ENCODE data around the gene TTC6. TPM values are rescaled to one million over a fixed set of nuclear protein-coding genes. Genes with fewer than 3 reads are reported as not detected.
A peak's percentile ranks its signal among the peaks of the same experiment; 100 is the strongest.
"Not testable (repeated sequence)": the region's sequence is repeated elsewhere in the genome, so short reads cannot be mapped to it uniquely, and the experiment has no call there.

Gene TTC6
- not detected in 2 replicates for total RNA-seq (2014; rRNA removed; shearing (Covaris generic))

DNA sequence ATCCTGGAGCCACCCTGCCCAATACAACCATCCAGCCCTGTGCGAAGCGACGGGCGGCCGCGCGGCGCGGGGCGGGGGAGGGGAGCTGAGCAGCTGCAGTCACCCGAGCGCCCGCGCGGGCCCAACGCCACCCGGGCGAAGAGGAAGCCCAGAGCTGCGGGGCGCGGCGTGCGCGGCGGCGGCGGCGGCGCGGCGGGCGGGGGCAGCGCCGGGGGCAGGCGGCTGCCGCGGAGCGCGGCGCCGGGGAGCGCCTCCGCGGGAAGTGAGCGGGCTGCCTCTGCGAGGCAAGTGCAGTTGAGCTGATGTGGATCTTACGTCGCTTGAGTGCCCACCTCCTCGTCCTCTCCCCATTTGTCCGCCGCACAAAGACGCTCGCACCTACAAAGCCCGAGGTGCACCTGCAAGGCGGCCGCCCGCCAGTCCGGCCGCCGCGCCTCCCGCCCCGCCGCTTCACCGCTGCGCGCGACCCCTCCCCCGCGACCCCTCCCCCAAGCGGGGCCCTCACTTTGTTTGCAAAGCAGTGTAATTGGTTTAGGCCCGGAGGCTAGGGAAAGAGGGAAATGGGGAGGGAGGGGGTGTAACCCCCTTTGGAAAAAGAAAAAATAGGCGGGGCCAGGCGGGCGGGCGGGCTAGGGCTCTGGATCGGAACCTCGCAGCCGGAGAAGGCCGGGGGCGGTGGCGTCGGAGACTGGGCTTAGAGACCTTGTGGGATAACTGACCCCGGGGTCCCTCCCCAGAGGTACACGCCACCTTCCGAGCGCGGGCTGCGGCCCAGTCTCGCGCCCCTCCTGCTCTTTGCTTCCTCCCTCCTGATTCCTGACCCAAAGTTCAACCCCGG lies at the start of gene TTC6, which contains the start of gene FOXA1:
TSS of gene TTC6 (plus strand) at position 659 of the 838 bp plus-strand sequence. CDS start 26,436 bp downstream, outside the sequence.
TSS of gene FOXA1 (minus strand) at position 279 of the 838 bp plus-strand sequence. CDS start at position 2, 277 bp downstream.
- no peak for DNase-seq (ENCODE audit: low read depth)

GRCh38 chr14:37546621-37547447 lies 48.6 kb upstream of the TTC6 start:
- no peak for DNase-seq (ENCODE audit: low read depth)

- DNase-seq (ENCODE audit: low read depth) = peak; percentile 2
Measured at GRCh38 chr14:37550511-37550910, 44.9 kb upstream of the TTC6 start.

DNA sequence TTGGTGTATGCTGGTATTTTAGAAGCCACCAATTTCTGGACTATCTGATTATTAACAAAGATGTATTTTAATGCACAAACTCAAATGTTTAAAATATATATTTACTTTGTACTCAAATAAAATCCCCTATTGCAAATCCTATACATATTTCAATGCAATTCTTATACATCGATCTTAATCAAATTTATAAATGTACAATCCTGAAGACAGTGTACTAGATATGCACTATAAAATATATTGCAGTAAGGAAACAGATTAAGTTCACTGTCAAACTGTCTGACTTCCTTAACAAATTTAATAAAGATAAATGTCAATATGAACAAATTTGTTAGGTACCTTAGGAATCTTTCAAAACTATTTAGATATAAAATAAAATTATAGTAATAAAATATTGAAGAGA lies 44.3 kb upstream of the TTC6 start:
- DNase-seq (ENCODE audit: low read depth) = no peak

GRCh38 chr14:37553935-37554550 lies 41.4 kb upstream of the TTC6 start:
- no peak for DNase-seq (ENCODE audit: low read depth)

DNA sequence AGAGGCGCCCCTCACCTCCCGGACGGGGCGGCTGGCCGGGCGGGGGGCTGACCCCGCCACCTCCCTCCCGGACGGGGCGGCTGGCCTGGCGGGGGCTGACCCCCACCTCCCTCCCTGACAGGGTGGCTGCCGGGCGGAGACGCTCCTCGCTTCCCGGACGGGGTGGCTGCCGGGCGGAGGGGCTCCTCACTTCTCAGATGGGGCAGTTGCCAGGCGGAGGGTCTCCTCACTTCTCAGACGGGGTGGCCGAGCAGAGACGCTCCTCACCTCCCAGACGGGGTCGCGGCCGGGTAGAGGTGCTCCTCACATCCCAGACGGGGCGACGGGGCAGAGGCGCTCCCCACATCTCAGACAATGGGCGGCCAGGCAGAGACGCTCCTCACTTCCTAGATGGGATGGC lies 39.8 kb upstream of the TTC6 start:
- not testable (repeated sequence) for DNase-seq (ENCODE audit: low read depth)

- no peak for DNase-seq (ENCODE audit: low read depth)
Measured at GRCh38 chr14:37558740-37559139, 36.7 kb upstream of the TTC6 start.

DNA sequence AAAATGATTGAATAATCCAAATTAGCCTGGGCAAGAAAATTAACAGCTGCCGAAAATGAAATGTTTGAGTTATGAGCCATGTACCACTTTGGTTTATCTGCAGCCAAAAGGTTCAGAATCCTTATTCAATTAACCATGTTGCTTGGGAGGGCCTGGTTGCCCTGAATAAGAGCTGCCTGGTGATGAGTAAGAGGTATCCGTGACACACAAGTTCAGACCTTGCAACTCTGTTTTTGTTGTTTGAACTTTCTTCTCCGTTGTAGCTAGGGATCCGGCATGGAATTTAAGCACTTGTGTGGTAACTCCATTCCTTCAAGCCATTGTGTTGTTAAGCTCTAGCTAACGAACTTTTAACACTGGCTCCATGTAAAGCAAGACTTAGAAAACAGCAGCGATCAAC lies 36.0 kb upstream of the TTC6 start:
- DNase-seq (ENCODE audit: low read depth) = peak; percentile 4

GRCh38 chr14:37563189-37563588 lies 32.2 kb upstream of the TTC6 start:
- DNase-seq (ENCODE audit: low read depth) = no peak

- no peak for DNase-seq (ENCODE audit: low read depth)
Measured at GRCh38 chr14:37565550-37565949, 29.9 kb upstream of the TTC6 start.

DNA sequence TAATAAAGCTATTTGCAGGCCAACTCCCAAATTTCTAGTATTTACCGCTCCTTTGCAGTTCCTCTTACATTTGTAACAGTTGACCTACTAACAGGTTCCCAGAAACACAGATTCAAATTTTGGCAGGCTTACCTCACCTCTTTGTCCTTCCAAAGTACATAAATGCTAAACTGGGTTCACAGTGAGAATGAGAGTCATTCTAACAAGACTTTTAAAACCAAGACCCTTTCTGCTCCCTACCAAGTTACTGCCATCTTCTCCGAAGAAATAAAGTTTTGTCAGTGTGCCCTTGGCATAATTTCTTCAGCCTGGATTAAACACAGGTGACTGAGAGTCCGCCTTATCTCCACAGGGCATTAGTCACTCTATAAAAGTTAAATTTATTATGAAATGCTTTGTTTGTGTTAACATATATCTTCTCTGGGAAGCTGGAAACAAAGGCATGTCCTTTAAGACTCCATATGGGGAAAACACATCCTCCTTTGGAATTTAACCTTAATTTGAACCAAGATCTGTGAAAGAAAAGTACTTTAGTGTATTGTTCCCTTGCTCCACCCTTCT lies 28.5 kb upstream of the TTC6 start:
- peak; percentile 4 for DNase-seq (ENCODE audit: low read depth)

GRCh38 chr14:37569729-37570128 lies 25.7 kb upstream of the TTC6 start:
- DNase-seq (ENCODE audit: low read depth) = no peak

DNA sequence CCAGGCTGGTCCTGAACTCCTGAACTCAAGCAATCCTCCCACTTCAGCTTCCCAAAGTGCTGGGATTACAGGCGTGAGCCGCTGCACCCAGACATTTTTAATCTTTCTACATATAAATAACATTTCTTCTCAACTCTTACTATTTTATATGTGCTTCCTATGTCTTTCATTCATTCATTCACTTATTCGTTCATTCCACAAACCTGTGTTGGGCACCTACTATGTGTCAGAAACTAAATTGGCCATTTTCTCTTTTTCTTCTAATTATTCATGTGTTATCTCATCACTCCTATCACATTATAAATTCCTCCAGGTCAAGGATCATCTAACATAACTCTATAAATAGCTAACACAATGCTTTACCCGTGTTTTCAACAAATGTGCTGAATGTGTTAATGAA lies 24.0 kb upstream of the TTC6 start:
- DNase-seq (ENCODE audit: low read depth) = no peak

- no peak for DNase-seq (ENCODE audit: low read depth)
Measured at GRCh38 chr14:37573356-37573755, 22.1 kb upstream of the TTC6 start.

GRCh38 chr14:37579274-37579673 lies 16.2 kb upstream of the TTC6 start:
- DNase-seq (ENCODE audit: low read depth) = no peak

- peak; percentile 4 for DNase-seq (ENCODE audit: low read depth)
Measured at GRCh38 chr14:37580146-37580545, 15.3 kb upstream of the TTC6 start.

DNA sequence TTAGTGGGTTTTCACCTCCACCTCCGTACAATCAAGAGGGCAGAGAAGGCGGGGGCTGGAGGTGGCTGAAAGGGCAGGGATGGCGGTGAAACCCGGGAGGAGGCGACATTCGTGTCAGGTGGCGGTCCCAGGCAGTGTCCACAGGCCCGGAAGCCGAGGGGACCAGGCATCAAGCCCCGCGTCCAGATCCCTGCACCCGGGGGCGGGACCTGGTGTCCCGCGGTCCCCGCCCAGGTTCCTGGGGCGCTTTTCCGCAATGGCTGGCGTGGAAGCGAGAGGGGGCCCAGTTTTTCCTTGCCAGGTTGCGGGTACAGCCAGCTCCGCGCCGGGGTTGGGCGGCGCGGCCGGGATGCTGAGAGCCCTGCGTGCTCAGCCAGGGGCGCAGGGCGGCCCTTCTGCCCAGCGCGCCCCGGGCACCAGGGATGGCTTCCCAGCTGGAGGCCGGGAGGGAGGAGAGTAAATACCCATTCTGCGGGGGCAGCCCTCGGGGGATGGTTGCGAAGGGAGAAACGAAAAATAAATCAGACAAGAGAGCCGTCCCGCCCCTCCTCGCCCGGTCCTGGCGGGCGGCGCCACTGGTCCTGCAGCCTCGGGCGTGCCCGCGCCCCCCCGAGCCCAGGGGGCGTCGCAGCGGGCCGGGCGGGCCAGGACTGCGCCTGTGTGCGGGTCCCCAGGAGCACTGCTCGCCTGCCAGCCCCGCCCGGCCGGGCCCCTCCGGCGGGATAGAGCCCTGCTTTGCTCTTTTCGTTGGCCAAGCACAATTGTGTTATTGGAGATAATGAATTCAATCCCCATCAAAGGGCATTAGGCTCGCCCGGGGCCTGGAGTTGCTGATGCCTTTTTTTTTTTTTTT lies 11.8 kb upstream of the TTC6 start:
- DNase-seq (ENCODE audit: low read depth) = no peak

- DNase-seq (ENCODE audit: low read depth) = no peak
Measured at GRCh38 chr14:37584211-37585100, 11.0 kb upstream of the TTC6 start.

- no peak for DNase-seq (ENCODE audit: low read depth)
Measured at GRCh38 chr14:37585101-37585511, 10.3 kb upstream of the TTC6 start.

Measured in M059J (cell line).